ENCODE measurements around the gene USP2.

The USP2 gene

GRCh38 chr11:119361941-119362725, 19.4 kb downstream of the USP2 start:
- no peak for DNase-seq

GRCh38 chr11:119361056-119361787, 20.3 kb downstream of the USP2 start:
- DNase-seq: peak; percentile 77

GRCh38 chr11:119359365-119360214, 21.9 kb downstream of the USP2 start:
- no peak for DNase-seq

GRCh38 chr11:119357074-119357473, 24.4 kb downstream of the USP2 start:
- no peak for DNase-seq

- peak; percentile 30 for DNase-seq
Measured at GRCh38 chr11:119356349-119357031, 25.0 kb downstream of the USP2 start.

- no peak for DNase-seq
Measured at GRCh38 chr11:119355091-119355843, 26.2 kb downstream of the USP2 start.

- DNase-seq: no peak
Measured at GRCh38 chr11:119352857-119353260, 28.6 kb downstream of the USP2 start.

- no peak for DNase-seq
Measured at GRCh38 chr11:119351232-119351631, 30.3 kb downstream of the USP2 start.

GRCh38 chr11:119350302-119350701, 31.2 kb downstream of the USP2 start:
- no peak for DNase-seq

GRCh38 chr11:119347940-119348605, 33.4 kb downstream of the USP2 start:
- DNase-seq: no peak

GRCh38 chr11:119347242-119347641, 34.2 kb downstream of the USP2 start:
- no peak for DNase-seq

GRCh38 chr11:119346605-119347004, 34.9 kb downstream of the USP2 start, which contains the start of gene MFRP:
Gene MFRP, minus strand, starts transcription at chr11:119346705. Its CDS starts 192 bp downstream, at chr11:119346513.
- DNase-seq: no peak

GRCh38 chr11:119345685-119346084, 35.8 kb downstream of the USP2 start:
- DNase-seq: no peak

- DNase-seq: no peak
Measured at GRCh38 chr11:119344291-119345010, 37.0 kb downstream of the USP2 start.

- DNase-seq: no peak
Measured at GRCh38 chr11:119343726-119344125, 37.8 kb downstream of the USP2 start.

- DNase-seq: no peak
Measured at GRCh38 chr11:119342362-119343130, 38.9 kb downstream of the USP2 start.

GRCh38 chr11:119342023-119342300, 39.5 kb downstream of the USP2 start:
- no peak for DNase-seq

GRCh38 chr11:119341222-119342022, 40.1 kb downstream of the USP2 start:
- DNase-seq: no peak
